GM23248 (cell line): ENCODE measurements around the gene RHOG.

Source experiments
- EZH2 ChIP-seq: fragments of 200-600 bp; sonication (generic); IDR thresholded peaks from 2 replicates; pipeline ENCODE4 v1.6.1; 2018; ENCODE audit warnings: antibody characterized with exemption, mild to moderate bottlenecking; ENCODE audit not compliant: insufficient read depth, poor library complexity, severe bottlenecking
- EZH2phosphoT487 ChIP-seq: fragments of 200-600 bp; sonication (generic); IDR thresholded peaks from 2 replicates; pipeline ENCODE4 v1.6.1; 2018; ENCODE audit warnings: antibody characterized with exemption, moderate library complexity, mild to moderate bottlenecking, low read depth; ENCODE audit not compliant: insufficient read depth

DNA sequence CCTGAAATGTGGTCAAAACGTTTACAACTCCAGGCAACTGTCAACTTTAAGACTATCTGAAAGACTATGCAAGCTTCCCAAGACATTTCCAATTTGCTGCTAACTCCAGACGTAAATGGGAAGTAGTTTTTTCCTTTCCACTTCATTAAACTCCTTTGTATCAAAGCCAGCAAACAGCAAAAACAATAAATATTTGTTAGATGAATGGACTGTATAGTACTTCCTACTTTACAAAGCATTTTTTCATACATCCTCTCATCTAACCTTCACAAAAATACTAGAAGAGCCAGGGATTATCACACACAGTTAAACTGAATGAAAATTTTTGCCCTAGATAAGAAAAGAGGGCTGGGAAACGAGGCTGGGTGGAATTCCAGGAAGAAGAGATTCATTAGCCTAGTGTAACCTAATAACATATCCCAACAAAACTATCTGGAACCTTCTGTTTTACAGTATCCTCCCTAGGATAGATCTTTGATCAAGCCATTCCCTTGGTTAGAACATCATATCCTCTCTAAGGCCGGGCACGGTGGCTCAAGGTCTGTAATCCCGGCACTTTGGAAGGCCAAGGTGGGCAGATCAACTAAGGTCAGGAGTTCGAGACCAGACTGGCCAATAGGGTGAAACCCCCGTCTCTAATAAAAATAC, 53.9 kb downstream of the RHOG start:
- TF ChIP-seq EZH2 (no peak), EZH2phosphoT487 (no peak)
